Stimulated activated CD4-positive, alpha-beta T cell treated with anti-CD3 and anti-CD28 coated beads, Interleukin-4, amount 100 ng/mL, for 24 hours (primary cell): ENCODE data around the gene DPCD.

Experiments used
- DNase-seq: peaks from one replicate; pipeline ENCODE4 v3.0.0-alpha.2; 2020

Gene DPCD

DNA sequence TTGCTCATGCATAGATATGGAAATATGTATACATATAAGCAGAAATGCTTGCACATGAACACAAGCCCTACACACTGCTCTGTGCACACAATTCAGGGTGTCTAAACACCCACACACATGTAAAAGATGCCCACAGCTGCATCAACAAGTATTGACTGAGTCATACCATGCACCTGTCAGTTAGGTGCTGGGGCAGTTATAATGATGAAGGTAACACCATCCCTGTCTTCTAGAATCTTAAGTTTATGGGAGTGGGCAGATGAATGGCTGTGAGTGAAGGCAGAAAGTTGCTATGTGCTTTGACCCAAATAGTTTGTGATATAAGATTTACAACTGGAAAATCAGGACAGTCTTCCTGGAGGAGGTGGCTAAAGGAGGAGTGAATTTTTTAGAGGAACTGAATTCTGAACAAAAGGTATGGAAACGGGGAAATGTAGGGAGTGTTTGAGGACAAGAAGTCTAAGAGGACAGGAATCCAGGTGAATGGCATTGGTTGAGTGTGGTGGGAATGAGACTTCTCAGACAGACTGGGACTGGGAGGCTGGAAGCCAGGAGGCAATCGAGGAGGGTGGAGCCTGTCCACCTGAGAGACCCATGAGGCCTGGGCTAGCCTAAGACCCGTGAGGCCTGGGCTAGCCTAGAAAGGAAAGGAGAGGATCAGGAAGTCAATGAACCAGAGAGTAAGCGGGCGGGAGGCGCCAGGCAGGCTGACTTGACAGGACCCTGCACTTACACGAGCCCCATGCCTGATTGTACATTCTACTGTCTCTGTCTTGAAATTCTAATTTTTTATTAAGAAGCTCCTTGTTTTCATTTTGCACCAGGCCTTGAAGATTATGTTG, 20.7 kb upstream of the DPCD start:
- DNase-seq = no peak

DNA sequence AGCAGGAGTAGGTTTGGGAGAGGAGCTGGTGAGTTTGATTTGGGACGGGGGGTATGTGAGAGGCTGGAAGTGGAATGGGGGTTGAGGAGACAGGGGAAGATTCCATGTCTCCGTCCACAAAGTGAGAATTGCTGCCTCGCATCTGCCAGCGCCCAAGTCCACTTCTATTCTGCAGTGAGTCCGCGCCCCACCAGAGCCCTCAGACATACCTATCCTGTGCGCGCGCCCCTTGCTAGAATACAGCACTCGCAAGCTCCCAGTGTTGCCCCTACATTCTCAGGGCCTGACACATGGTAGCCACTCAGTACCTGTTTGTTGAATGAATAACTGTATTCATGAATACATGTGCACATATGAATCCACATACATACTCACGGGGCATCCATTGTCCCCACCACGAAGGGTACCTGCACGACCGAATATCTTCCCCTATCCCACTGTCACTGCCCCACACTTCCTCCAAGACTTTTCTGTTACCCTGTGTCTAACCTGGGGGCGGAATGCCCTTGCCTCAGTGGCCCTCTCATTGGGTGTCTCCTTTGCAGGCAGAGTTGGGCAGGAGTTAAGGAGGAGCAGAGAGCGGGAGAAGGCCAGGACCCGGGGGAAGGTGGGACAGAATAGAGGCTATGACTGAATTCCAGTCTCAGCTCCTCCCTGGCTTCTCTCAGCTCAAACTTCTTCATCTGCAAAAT, 19.9 kb upstream of the DPCD start:
- DNase-seq = no peak

DNA sequence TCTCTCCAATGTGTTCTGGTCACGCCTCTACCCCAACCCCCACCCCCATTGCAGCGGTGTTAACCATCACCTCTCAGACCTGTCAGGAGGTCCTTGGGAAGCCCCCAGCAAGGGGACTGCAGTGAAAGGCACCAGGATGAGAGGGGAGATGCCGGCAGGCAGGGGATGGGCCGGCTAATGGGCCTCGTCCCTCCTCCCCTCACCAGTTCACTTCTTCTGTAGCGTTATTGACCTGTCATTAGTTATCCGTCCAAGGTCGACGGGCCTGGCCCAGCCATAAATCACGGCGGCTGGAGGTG, 18.8 kb upstream of the DPCD start:
- DNase-seq = no peak

DNA sequence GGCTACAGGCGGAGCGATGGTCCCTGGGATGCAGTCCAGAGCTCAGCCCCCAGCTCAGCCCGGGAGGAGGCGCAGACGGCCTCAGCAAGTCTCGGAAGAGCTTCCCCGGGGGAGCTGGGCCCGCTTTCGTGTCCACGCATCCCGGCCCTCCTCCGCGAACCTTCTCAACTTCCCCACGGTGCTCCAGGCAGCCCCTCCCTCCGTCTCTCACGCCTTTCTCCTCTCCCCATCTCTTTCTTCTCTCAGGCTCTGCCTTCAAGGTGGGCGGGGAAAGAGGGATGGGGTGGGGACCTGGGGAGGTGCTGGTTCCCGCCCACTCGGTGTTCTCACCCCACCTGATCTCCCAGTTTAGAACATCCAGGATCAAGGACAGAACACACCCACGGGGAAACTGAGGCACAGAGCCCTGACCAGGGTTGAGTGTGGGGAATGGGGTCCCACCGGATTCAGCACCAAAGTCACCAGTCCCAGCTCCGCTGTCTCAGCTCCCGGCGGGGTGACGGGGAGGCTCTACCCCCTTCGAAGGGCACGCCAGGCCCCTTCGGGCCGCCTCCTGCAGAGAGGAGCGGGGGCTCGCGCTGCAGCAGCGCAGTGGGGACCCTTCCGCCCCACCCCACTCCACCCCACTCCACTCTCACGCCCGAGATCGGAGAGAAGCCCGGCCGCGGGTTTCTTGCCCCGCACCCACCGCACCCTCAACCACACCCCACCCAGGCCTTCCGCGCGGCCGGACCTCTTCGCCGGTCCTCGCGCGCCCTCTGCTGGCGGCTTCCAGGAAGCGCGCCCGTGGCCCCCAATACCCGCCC, 18.3 kb upstream of the DPCD start:
- peak; percentile 79 for DNase-seq

DNA sequence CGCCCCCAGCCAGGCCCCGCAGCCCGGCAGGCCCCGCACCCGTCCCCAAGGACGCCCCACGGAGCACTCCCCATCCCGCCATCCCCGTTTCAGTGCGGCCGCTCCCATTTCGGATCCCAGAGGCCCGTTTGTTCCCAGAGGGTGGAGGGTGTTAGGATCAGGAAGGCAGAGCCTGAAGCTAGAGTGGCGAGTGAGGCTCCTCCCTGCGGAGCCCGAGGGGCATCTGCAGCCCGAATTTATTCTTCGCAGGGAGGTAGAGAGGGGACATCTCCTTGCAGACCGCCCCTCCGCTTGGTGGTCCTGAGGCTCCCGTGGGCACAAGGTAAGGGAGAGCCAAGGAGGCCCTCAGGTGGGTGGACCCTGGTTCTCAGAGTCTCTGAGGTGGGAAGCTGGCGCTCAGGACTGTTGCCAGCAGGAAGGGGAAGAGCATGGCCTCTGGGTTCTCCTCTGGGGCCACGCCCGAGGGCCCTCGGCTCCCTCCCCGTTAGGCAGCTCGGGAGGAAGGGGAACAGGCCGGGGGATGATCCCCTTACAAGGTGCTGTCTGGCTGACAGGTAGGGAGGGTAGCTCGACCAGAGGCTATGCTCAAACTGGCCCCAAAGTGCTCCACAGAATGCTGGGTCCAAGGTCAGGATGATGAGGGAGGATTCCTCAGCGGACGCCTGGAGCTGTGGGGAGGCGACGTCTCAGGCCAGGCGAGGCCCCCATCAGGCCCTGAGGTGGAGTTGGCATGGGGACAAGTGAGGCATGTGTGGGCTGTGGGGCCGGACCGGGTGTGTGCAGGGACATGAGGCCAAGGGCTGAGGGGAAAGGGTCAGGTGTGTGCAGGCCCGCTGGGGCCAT, 17.5 kb upstream of the DPCD start:
- no peak for DNase-seq

DNA sequence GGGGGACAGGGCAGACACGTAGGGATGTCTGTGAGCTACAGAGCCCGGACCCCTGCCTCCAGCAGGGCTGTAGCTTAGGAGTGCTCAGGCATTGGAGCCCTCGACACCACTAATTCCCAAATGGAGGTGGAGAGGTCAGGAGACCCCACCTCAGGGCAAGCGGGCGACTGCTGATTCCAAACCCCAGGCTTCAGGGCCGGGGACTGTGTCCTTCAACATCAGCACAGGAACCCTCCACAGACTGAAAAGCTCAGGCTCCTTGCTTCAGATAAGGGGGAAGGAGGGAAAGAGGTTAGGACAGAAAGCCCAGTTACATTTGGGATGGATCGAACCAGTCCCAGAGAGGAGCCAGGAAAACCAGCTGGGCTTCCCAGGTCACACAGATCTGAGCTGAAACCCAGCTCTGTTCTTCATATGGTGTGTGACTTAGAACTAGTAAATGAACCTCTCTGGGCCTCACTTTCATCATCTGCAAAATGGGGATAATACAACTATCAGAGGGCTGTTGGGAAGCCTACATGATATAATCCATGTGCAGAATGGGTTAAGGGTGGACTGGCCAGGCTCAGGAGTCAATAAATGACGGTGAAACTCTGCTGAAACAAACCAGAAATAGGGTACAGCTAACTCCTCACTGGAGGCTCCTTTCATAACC, 16.7 kb upstream of the DPCD start:
- no peak for DNase-seq

DNA sequence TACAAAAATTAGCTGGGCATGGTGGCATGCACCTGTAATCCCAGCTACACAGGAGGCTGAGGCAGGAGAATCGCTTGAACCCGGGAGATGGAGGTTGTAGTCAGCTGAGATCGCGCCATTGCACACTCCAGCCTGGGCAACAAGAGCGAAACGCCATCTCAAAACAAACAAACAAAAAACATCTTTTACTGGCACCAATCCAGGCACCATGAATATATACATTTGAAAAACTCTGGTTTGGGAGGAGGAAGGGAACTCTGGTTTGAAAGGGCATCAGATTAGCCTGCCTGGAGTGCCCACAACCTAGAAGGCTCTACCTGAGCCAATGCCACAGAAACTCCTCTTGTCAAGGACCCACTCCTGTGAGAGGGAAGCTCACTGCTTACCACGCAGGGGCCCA, 16.0 kb upstream of the DPCD start:
- DNase-seq = no peak

DNA sequence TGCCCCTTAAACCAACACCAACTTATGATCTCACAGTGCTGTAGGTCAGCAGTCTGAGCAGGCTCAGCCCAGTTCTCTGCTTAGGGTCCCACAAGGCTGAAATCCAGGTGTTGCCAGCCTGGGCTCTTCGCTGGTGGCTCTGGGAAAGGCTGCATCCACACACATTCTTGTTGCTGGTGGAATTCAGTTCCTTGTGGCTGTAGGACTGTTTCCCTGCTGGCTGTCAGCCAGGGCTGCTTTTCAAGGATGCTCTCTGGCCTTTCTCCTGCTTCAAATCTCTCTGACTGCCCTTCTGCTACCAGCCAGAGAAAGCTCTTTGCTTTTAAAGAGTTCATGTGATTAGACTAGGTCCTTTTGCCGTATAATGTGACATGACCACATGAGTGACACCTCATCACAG, 15.3 kb upstream of the DPCD start:
- no peak for DNase-seq

DNA sequence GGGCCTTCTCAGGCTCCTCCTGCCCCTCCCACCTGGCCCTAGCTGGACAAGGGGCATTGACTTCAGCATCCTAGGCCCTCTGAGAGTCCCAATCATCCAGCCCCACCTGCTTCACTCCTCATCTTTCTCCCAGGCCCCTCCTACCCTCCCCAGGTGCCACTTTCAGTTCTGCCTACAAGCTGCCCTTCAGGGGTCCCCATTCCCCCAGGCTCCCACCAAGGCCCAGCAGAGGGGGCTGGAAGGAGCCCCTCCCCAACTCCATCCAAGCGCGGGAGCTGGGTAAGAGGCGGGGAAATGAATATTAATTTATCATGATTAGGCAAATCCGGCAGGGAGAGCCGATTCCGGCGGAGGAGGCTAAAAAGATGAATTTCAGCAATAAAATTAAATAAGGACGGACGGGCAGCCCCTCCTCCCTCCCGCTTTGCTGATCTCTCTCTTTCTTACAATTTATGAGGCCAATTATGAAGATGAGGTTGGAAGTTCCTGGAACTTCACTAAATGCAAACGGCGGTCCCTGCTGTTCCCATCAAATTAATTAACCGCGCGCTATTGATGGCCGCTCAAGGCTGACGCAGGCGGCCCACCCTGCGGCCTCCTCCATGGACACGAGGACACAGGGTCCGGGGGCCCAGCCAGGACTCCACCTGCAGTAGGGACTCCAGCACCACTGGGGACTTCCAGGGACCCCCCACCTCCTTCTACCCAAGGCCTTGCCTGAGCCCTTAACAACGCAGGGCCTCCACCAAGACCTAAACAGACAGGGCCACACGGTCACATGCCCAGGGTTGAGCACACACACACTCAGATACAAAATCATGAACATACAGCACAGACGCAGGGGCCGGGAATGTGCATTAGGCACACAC, 14.0 kb upstream of the DPCD start:
- DNase-seq = no peak

DNA sequence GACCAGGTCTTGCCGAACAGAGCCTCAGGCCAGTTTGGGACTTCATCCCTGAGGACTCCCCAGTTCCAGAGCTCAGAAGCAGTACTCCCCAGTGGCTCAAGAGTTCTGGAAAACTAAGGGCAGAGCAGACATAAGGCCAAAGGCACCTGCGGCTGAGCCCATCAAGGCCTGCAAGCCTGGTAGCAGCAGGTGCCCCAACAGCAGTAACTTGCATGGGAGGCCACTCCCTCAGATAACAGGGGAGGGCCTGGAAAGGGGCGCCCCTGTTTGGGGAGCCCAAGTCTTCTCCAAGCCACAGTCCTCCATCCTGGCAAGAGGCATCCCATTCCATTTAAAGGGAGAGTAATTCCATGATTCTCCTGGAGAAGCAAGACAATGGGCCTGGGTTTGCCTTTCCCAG, 13.0 kb upstream of the DPCD start:
- no peak for DNase-seq

DNA sequence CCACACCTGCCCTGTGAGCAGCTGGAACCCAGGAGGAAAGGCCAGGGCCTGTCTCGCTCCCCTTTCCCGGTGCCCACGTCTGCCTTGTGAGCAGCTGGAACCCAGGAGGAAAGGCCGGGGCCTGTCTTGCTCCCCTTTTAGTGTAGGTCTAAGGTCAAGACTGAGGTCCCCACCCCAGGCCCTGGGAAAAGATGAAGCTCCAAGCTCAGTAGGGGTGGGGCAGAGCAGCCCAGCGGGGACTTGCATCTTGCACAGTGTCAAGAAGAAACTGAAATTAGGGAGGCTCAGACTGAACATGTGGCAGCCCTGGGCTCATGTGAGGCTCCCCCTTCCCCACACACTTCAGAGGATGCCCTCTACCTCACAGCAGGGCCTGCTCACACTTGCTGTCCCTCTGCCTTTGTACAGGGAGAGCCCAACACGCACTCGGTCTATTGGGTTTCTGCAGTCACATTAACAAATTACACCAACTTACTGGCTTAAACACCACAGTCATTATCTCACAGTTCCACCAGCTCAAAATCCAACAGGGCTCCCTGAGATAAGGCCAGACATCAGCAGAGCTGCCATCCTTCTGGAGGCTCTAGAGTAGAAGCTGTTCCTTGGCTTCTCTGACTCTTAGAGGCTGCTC, 12.4 kb upstream of the DPCD start:
- DNase-seq = no peak

DNA sequence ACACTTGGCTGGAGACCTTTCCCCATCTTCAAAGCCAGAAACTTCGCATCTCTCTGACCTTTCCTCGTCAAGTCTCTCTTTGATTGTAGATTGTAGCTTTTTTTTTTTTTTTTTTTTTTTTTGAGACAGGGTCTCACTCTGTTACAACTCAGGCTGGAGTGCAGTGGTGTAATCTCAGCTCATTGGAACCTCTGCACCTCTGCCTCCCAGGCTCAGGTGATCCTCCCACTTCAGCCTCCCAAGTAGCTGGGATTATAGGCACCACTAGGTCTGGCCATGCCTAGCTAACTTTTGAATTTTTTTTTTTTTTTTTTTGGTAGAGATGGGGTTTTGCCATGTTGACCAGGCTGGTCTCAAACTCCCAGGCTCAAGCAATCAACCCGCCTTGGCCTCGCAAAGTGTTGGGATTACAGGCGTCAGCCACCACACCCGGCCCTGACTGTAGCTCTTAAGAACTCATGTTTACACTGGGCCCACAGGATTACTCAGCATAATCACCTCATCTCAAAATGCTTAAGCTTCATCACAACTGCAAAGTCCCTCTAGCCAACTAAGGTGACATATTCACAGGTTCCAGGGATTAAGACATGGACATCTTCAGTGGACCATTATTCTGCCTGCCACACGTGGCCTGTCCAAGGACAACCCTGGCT, 11.8 kb upstream of the DPCD start:
- no peak for DNase-seq

DNA sequence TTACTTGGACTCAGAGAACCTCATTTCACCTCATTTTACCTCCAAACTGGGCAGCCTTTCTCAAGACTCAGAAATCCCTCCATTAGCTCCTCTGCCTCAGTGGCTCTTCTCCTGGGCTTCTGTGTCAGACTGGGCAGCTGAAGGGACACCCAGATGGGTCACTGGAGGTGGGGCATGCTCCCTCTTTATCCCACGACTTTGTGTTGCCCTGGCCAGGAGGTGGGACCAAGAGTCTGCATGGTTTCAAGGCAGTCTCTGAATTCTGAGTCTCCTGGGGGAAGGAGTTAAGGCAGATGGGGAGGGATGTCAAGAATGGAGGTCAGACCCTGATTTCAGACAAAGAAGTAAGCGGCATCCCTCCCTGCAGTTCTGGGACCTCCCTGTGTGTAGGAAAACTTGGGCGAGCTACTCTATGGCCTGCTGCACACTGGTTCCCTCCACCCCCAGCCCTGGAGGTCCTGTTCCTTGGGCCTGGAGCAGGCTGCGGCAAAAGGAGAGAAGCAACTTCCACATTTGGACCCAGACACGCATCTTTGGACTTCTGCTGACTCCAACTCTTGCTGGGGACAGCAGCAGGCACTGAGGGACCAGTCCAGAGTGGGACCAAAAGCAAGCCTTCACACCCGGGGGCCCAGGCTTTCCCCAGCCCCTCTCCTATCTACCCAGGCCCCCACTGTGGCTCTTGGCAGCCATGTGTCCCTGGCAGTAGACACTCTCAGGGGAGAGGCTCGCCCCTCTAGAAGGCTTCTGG, 10.8 kb upstream of the DPCD start:
- DNase-seq = no peak

DNA sequence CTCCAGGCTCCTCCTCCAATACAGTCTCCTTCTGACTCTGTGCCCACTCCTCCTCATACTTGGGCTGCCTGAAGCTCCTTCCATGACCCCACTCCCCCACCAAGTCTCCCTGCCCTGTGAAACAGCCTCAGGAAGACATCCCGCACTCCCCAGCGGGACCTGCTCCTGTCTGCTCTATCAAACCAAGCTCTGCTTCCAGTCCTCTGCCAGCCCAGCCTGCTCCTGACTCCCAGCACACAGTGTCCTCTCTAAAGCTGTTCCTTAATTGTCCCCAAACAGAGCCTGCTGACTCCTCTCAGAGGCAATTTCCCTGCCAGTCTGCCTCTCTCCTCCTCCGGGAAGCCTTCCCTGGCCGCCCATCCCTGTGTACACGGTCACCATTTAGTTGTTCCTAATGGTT, 9.9 kb upstream of the DPCD start:
- DNase-seq = no peak

DNA sequence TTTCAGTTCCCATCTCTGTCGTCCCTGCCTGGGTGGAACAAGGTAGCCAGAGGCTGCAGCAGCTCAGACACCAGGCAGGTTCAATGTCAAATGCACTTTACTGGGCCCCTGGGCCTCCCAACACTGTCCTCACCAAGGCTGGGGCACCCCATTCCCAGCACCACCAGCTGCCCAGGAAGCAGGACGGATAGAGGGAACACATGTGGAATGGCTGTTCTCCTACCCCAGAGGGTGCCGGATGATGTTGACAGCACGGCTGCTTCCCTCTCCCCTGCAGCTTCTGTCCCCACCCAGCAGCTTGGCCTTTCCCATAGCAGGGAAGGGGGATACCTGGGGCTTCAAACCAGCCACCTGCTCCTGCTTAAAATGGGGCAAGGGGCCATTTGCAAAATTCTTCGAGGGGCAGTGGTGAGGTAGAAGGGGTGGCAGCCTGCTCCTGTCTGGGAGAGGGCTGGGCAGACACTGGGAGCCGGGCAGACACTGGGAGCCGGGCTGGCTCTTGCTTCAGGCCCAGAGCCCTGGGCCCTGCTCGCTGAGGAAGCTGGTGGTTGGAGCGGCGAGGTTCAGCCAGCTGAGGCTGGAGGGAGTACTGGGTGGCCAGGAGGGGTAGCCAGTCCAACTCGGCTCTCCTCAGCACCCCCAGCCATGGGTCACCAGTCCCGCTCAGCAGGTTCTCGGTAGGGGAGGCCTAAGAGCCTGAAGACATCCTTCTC, 9.2 kb upstream of the DPCD start:
- DNase-seq = no peak

DNA sequence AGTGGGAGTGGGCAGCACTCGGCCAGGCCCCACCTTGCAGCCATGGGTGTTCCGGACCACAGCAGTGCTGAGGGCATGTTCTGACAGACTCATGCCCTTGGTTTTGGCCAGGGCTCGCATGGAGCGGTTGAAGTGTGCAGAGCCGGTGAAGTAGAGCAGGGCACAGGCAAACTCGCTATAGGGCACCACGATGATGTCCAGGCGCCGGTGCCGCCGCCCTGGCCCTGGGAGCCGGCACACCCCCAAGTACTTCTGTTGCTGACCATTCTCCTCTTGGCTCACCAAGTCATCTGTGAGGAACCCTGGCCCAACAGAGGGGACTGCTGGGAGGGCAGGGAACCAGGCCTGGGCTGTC, 8.6 kb upstream of the DPCD start:
- DNase-seq = no peak

DNA sequence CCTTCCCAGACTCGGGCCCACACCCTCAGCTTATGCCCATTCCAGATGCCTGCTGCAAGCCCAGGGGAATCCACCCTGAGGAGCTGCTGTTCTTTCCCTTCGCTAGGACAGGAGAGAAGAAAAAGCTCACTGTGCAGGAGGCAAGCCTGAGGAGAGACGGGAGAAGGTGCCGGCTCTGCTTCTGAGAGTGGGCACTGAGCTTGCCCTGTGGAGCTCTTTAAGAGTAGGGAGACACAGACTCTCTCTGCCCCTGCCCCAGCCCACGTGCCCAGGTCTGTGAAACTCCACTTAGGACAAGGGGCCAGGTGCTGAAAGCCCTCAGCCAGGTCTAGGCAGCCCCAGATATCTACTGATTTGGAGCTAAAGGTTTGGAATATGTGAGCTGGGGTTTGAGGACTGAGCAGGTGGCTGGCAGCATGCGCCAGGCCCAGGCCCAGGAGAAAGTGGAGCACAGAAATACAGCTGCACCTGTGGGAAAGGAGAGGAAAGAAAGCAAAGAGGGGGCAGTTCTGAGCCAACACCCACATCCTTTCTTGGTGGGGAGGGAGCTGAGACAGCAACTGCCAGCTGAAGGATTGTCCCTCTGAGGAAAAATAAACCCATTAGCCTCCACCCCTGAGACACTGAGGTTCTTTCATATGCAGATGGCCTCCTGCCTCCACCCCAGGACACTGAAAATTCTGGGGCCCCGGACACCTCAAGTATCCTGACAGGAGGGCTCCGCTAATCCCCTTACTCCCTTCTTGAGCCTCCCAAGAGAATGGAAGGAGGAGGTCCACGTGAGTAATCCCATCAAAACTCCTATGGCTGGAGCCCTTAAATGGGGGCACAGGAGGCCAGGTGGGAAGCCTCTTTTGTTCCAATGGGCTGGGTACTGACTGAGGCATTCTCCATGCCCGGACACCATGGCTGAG, 7.4 kb upstream of the DPCD start:
- DNase-seq = no peak

DNA sequence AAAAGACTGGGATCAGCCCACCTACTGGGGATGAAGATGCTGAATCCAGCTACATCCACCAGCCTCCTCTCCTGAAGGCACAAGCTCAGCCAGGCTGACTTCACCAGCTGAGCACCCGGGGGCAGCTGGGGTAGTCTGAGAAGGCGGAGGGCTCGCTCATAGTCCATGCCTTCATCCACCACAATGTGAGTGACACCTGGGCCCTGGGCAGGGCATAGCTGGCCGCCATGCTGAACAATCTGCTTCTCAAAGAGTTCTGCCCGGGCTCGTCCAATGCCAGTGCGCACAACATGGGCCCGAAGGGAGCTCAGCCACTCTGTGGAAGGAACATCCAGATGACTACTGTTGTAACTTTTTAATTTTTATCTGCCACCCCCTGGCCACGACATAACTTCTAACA, 2.3 kb upstream of the DPCD start:
- no peak for DNase-seq
